Pancreas (tissue), 10 donors: ENCODE measurements around the gene MYCBP2. TPM values are rescaled to one million over a fixed set of nuclear protein-coding genes. Genes with fewer than 3 reads are reported as not detected.

Experiments
- ATAC-seq, 4 donors: fragments of 200-7000 bp; cut with Tn5 transposase; one replicate each; pipeline versions ENCODE4 v1.8.0 to v1.9.1; 2020; ENCODE audit warnings: mild to moderate bottlenecking in 4 of 4, moderate library complexity in 4 of 4
- DNase-seq, 6 donors: peaks; one replicate each; pipeline ENCODE4 v3.0.0-alpha.2; 2020
- FAIRE-seq: peaks from 2 replicates; lab custom pipeline; 2012; peaks lifted over from hg19 to GRCh38; lab: Jason Lieb, UNC
- H3K27ac ChIP-seq, 4 donors: fragments of 200-600 bp; sonication (generic); 1 replicate in 3 of 4; 2 replicates in 1 of 4; pipeline versions ENCODE4 v1.5.0 to v1.8.0; 2020
- H3K27me3 ChIP-seq, 4 donors: fragments of 200-600 bp; one replicate each; pipeline ENCODE4 v1.8.0; 2021
- H3K36me3 ChIP-seq, 3 donors: fragments of 200-600 bp; sonication (generic) in 1 of 3; one replicate each; pipeline versions ENCODE4 v1.5.0 to v1.8.0; 2020 to 2021
- H3K4me1 ChIP-seq, 3 donors: fragments of 200-600 bp; one replicate each; pipeline ENCODE4 v1.8.0; 2021
- H3K4me3 ChIP-seq, 4 donors: fragments of 200-600 bp; sonication (generic) in 2 of 4; one replicate each; pipeline versions ENCODE4 v1.5.0 to v1.8.0; 2020 to 2021
- H3K9me3 ChIP-seq, 4 donors: fragments of 200-600 bp; one replicate each; pipeline ENCODE4 v1.8.0; 2021
- WGBS, 2 donors: extraction: QIAGEN DNeasy Blood & Tissue Kit; methylation state at CpG; one replicate each; pipeline ENCODE4 v1.1.7; 2013; 5-methylcytosine and 5-hydroxymethylcytosine counted together
- intact Hi-C, 3 donors: fragments of 100-400 bp; cut with DNase I; formaldehyde crosslinking; loops; one replicate each; pipeline versions ENCODE4 v1.11.1 to v1.14.2; 2022
- polyA plus RNA-seq, 2 donors: library from polyadenylated mRNA; stranded (reverse); fragments of 200-250 nt; gene quantifications; one replicate each; pipeline ENCODE4 v1.2.3, GENCODE V29; 2013
- total RNA-seq, 6 donors: library from RNA; stranded (reverse); fragmentation: NEBNext Ultra II Directional in 4 of 6; extraction: Animal tissue kit (Norgen Biotek cat#: 25700) in 4 of 6; gene quantifications; one replicate each; pipeline versions ENCODE4 v1.2.1 to v1.2.4, GENCODE V29; 2021 to 2023
- TF ChIP-seq, protein P1 (sequence below), 4 donors: fragments of 200-600 bp; sonication (generic) in 3 of 4; IDR thresholded peaks; one replicate each; pipeline versions ENCODE4 v1.5.0 to v1.8.0; 2021; ENCODE audit warnings: antibody characterized with exemption in 4 of 4
- donor health status: healthy with polysubstance abuse.
- donor health status: DM: no; HTN: no; CAD: no; lungs with moderate emphysema.
- donor health status: DM: no; HTN: no; CAD: no.
- donor health status: control.
- donor health status: control.
- donor health status: Bipolar disorder and iron deficiency.
- donor health status: DM: yes; HTN: yes; CAD: no.
- donor health status: DM: no; HTN: no; CAD: no.
- donor health status: DM: no; HTN: no; CAD: no.
- donor health status: DM: yes; HTN: yes; CAD: no.

MYCBP2 gene
- total and polyA plus RNA-seq, 8 donors: 17.6 to 49.1 (median 43.1) TPM

DNA sequence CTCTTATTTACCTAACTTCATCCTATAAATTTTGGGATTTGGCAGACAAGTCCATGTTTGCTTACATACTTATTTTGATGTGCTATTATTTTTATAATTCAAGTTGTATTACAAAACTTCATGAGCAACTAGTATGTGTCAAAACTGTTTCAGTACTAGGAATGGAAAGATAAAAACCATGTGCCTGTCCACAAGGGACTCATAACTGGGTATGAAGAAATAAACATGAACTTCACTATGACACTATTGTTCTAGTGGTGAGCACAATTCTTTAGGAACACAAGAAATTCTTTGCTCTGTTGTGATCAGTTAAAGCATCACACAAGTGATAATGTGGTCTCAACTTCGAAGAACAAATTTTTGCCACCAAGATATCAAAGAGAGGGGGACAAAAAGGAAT lies 202.5 kb downstream of the MYCBP2 start:
- Histone ChIP-seq H3K9me3 (no peaks in the 10 kb centered on the region), H3K4me1 (no peaks in the 10 kb centered on the region), H3K27me3 (no peaks in the 10 kb centered on the region), H3K4me3 (no peak overlapping the region), H3K27ac (no peak overlapping the region), H3K36me3 (peaks cover 0 to 18% (median 0%) of the 10 kb centered on the region in 3 donors)
- DNase-seq: no peak
- TF ChIP-seq, protein P1, sequence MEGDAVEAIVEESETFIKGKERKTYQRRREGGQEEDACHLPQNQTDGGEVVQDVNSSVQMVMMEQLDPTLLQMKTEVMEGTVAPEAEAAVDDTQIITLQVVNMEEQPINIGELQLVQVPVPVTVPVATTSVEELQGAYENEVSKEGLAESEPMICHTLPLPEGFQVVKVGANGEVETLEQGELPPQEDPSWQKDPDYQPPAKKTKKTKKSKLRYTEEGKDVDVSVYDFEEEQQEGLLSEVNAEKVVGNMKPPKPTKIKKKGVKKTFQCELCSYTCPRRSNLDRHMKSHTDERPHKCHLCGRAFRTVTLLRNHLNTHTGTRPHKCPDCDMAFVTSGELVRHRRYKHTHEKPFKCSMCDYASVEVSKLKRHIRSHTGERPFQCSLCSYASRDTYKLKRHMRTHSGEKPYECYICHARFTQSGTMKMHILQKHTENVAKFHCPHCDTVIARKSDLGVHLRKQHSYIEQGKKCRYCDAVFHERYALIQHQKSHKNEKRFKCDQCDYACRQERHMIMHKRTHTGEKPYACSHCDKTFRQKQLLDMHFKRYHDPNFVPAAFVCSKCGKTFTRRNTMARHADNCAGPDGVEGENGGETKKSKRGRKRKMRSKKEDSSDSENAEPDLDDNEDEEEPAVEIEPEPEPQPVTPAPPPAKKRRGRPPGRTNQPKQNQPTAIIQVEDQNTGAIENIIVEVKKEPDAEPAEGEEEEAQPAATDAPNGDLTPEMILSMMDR (IDR thresholded peaks at IDR 0.05): no peak
- intact Hi-C loops: no loop called here
- WGBS, 2 donors: 97 to 98% methylated on average over 1 of the region's 1 CpG
- no peak for ATAC-seq
- no peak for FAIRE-seq

DNA sequence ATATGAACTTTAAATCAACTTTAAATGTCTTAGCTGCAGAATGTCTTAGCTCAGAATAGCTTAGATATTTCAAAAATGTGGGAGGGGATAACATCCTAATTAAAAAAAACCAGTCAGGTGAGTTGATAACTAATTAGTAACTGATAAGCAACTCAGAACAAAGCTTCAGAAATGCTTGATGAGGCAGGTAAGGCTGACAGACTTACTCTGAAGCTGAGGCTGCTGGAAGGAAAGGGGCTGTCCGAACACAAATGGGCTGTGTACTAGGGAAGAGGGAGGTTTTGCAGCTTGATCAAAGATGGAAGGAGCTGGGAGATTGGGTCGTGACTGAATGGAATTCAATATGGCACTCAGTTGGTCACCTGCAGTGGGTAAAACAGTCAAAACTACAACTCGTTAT lies 208.8 kb downstream of the MYCBP2 start:
- Histone ChIP-seq H3K4me3 (no peak overlapping the region), H3K36me3 (peaks cover 0 to 12% (median 0%) of the 10 kb centered on the region in 3 donors), H3K27ac (no peak overlapping the region), H3K9me3 (peaks cover 0 to 3% (median 0%) of the 10 kb centered on the region in 4 donors), H3K27me3 (no peaks in the 10 kb centered on the region), H3K4me1 (peaks cover 0 to 3% (median 0%) of the 10 kb centered on the region in 3 donors)
- WGBS, 2 donors: 80 to 83% methylated on average over 3 of the region's 3 CpGs
- TF ChIP-seq, protein P1 (IDR thresholded peaks at IDR 0.05): no peak
- intact Hi-C loops: no loop called here
- DNase-seq: no peak
- FAIRE-seq: no peak
- ATAC-seq: no peak

DNA sequence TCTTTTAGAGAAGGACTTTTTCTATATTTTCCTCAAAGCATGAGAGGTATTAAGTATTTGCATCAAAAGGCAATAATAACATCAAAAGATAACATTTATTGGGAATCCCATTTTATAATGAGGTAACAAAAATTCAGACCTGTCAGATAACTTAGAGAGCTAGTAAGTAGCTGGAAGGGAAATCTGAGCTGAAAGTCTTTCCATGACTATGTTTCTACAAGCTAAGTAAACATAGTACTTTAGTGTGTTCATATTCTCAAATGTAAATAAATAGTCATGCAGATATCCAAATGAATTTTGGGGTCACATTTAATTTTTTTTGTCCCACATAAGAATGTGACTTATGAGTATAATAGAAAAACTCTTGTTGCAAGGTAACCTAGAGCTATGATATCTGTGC lies 212.6 kb downstream of the MYCBP2 start:
- H3K4me1 ChIP-seq: peaks cover 0 to 3% (median 0%) of the 10 kb centered on the region in 3 donors
- no peak overlapping the region for H3K27ac ChIP-seq
- H3K4me3 ChIP-seq: no peak overlapping the region
- peaks cover 0 to 3% (median 0%) of the 10 kb centered on the region in 4 donors for H3K9me3 ChIP-seq
- ATAC-seq (no peak), DNase-seq (no peak), FAIRE-seq (peak; percentile 9)
- H3K36me3 ChIP-seq: no peaks in the 10 kb centered on the region
- intact Hi-C loops: no loop called here
- H3K27me3 ChIP-seq: no peaks in the 10 kb centered on the region
- TF ChIP-seq, protein P1 (IDR thresholded peaks at IDR 0.05): no peak

DNA sequence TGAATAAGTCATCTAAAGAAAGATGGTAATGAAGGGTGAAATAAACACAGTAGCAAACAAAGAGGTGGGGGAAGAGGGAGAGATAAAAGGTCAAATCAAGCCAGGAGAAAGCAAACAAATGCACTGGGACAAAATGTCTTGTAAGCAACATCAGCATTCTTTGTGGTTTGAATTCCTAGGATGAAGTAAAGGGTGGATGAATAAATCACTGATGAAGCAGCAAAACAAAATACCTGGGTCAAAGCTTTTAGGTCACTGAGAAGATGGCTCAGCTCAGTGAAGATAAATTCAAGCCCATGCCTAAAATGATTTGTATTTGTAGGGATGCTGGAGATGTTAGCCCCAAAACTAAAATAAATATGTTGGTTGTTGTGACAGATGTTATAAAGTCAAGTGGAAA lies 213.4 kb downstream of the MYCBP2 start:
- Histone ChIP-seq H3K4me1 (peaks cover 0 to 3% (median 0%) of the 10 kb centered on the region in 3 donors), H3K36me3 (no peaks in the 10 kb centered on the region), H3K27ac (no peak overlapping the region), H3K4me3 (no peak overlapping the region), H3K27me3 (no peaks in the 10 kb centered on the region), H3K9me3 (no peaks in the 10 kb centered on the region)
- intact Hi-C loops: no loop called here
- DNase-seq: no peak
- no peak for FAIRE-seq
- ATAC-seq: no peak
- TF ChIP-seq, protein P1 (IDR thresholded peaks at IDR 0.05): no peak

DNA sequence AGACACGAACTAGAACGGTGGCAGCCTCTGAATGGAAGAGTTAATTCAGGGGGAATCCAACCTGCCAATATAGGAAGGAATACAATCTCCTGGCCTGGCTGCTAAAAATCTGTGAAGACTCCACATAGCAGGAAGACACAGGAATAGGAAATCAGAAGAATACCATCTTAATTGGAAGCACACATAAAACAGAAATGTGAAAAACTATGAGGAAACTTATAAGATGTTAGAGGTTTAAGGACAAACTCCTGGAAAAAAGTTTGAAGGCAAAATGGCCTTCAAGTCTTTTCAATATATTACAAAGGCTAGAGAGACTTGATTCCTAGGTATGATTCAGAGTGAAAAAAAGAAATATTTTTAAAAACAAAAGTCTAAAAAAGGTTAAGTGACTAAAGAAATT lies 221.8 kb downstream of the MYCBP2 start:
- Histone ChIP-seq H3K27me3 (no peaks in the 10 kb centered on the region), H3K9me3 (no peaks in the 10 kb centered on the region), H3K27ac (no peak overlapping the region), H3K4me1 (no peaks in the 10 kb centered on the region), H3K36me3 (no peaks in the 10 kb centered on the region), H3K4me3 (no peak overlapping the region)
- FAIRE-seq (no peak), DNase-seq (no peak), ATAC-seq (no peak)
- TF ChIP-seq, protein P1 (IDR thresholded peaks at IDR 0.05): no peak
- intact Hi-C loops: no loop called here
- 94 to 95% methylated on average over 2 of the region's 2 CpGs for WGBS, 2 donors
